ENCODE measurements around the gene COTL1. TPM values are rescaled to one million over a fixed set of nuclear protein-coding genes. Genes with fewer than 3 reads are reported as not detected.

The COTL1 gene
- total RNA-seq, 2 experiments from 2014 or later = 179 to 181 TPM

- POLR2A ChIA-PET = no interaction called here
- ATAC-seq (ENCODE audit: poor library complexity) (no peak), DNase-seq (no peak)
- Histone ChIP-seq H3K36me3 (ENCODE audit: insufficient read depth, low read length) (no peaks in the 10 kb centered on the region), H3K27me3 (ENCODE audit: control insufficient read depth in 1 of 2, insufficient read depth in 2 of 2, low read length in 2 of 2) (no peaks in the 10 kb centered on the region), H3K4me3 (ENCODE audit: low read length) (no peak overlapping the region), H3K27ac (ENCODE audit: low read depth in 1 of 2, low read length in 2 of 2) (no peak overlapping the region), H3K4me1 (ENCODE audit: insufficient read depth, low read length) (peaks cover 40% of the 10 kb centered on the region), H3K9me3 (ENCODE audit: control insufficient read depth in 1 of 2, insufficient read depth in 1 of 2, low read length in 2 of 2) (no peaks in the 10 kb centered on the region)
- peak overlapping the region; percentile 64 for H3K4me3 Mint-ChIP-seq
- no peaks in the 10 kb centered on the region for H3K27me3 Mint-ChIP-seq
- H3K36me3 Mint-ChIP-seq (ENCODE audit: low read depth) = peaks cover 5% of the 10 kb centered on the region
- H3K27ac Mint-ChIP-seq = no peak overlapping the region
- H3K9me3 Mint-ChIP-seq = no peaks in the 10 kb centered on the region
- TF ChIP-seq CTCF (IDR thresholded peaks at IDR 0.05) = no peak
- CTCF ChIA-PET = interaction anchor here (1.8 kb wide), 1 partner anchor 29 kb away, joined by 8 read pairs; no protein-coding TSS in a partner anchor
- intact Hi-C loops (cut with DNase I, micrococcal nuclease) = no loop called here
- peaks cover 46% of the 10 kb centered on the region for H3K4me1 Mint-ChIP-seq (ENCODE audit: low read depth)
These were observed 25.8 kb upstream of the COTL1 start for GRCh38 chr16:84643674-84644073.

GRCh38 chr16:84643180-84643583, 25.3 kb upstream of the COTL1 start:
- no peak for TF ChIP-seq CTCF (IDR thresholded peaks at IDR 0.05)
- H3K27ac Mint-ChIP-seq = no peak overlapping the region
- no peak overlapping the region for H3K4me3 ChIP-seq (ENCODE audit: low read length)
- H3K36me3 Mint-ChIP-seq (ENCODE audit: low read depth) = peaks cover 5% of the 10 kb centered on the region
- no peaks in the 10 kb centered on the region for H3K27me3 ChIP-seq (ENCODE audit: control insufficient read depth in 1 of 2, insufficient read depth in 2 of 2, low read length in 2 of 2)
- ATAC-seq (ENCODE audit: poor library complexity) (no peak), DNase-seq (no peak)
- no peaks in the 10 kb centered on the region for H3K9me3 Mint-ChIP-seq
- intact Hi-C loops (cut with DNase I, micrococcal nuclease) = no loop called here
- peaks cover 44% of the 10 kb centered on the region for H3K4me1 ChIP-seq (ENCODE audit: insufficient read depth, low read length)
- H3K27me3 Mint-ChIP-seq = no peaks in the 10 kb centered on the region
- no peak overlapping the region for H3K27ac ChIP-seq (ENCODE audit: low read depth in 1 of 2, low read length in 2 of 2)
- no peaks in the 10 kb centered on the region for H3K9me3 ChIP-seq (ENCODE audit: control insufficient read depth in 1 of 2, insufficient read depth in 1 of 2, low read length in 2 of 2)
- ChIA-PET CTCF (interaction anchor here (1.8 kb wide), 1 partner anchor 29 kb away, joined by 8 read pairs; no protein-coding TSS in a partner anchor), POLR2A (no interaction called here)
- H3K4me3 Mint-ChIP-seq = no peak overlapping the region
- H3K4me1 Mint-ChIP-seq (ENCODE audit: low read depth) = peaks cover 51% of the 10 kb centered on the region
- no peaks in the 10 kb centered on the region for H3K36me3 ChIP-seq (ENCODE audit: insufficient read depth, low read length)

- H3K27me3 ChIP-seq (ENCODE audit: control insufficient read depth in 1 of 2, insufficient read depth in 2 of 2, low read length in 2 of 2) = no peaks in the 10 kb centered on the region
- TF ChIP-seq CTCF (IDR thresholded peaks at IDR 0.05) = no peak
- ATAC-seq (ENCODE audit: poor library complexity) (peak; percentile 70), DNase-seq (peak in 4 of 14 experiments; percentile 21 to 52 (median 34))
- intact Hi-C loops (cut with DNase I, micrococcal nuclease) = loop anchor here in 1 of 2 experiments (1.0 kb wide), 1 partner anchor 10 kb away; no protein-coding TSS in a partner anchor
- no peaks in the 10 kb centered on the region for H3K9me3 ChIP-seq (ENCODE audit: control insufficient read depth in 1 of 2, insufficient read depth in 1 of 2, low read length in 2 of 2)
- ChIA-PET POLR2A (interaction anchor here (0.9 to 1.4 kb wide), 6 partner anchors 7 to 137 kb away, joined by 3 to 5 read pairs (median 3); partner anchors contain the start of gene MEAK7), CTCF (interaction anchor here (0.9 to 1.8 kb wide), 2 partner anchors 30 to 84 kb away, joined by 3 to 8 read pairs; no protein-coding TSS in a partner anchor)
- peak overlapping the region; percentile 71 for H3K27ac Mint-ChIP-seq
- peaks cover 51% of the 10 kb centered on the region for H3K4me1 Mint-ChIP-seq (ENCODE audit: low read depth)
- H3K4me3 ChIP-seq (ENCODE audit: low read length) = no peak overlapping the region
- no peaks in the 10 kb centered on the region for H3K36me3 ChIP-seq (ENCODE audit: insufficient read depth, low read length)
- H3K4me3 Mint-ChIP-seq = peak overlapping the region; percentile 70
- no peaks in the 10 kb centered on the region for H3K9me3 Mint-ChIP-seq
- H3K27me3 Mint-ChIP-seq = no peaks in the 10 kb centered on the region
- no peaks in the 10 kb centered on the region for H3K36me3 Mint-ChIP-seq (ENCODE audit: low read depth)
- H3K4me1 ChIP-seq (ENCODE audit: insufficient read depth, low read length) = peaks cover 36% of the 10 kb centered on the region
- H3K27ac ChIP-seq (ENCODE audit: low read depth in 1 of 2, low read length in 2 of 2) = no peak overlapping the region
These were observed 23.9 kb upstream of the COTL1 start for GRCh38 chr16:84641643-84642358.

Data from CD4-positive, alpha-beta T cell (primary cell).